HG02798 (cell line): ENCODE results near the gene RAB5B.

ENCODE experiments used
- ATAC-seq: cut with Tn5 transposase; IDR thresholded peaks from one replicate; pipeline ENCODE4 v1.9.1; 2021; ENCODE audit warnings: mild to moderate bottlenecking; ENCODE audit not compliant: unreplicated experiment, poor library complexity

RAB5B gene

DNA sequence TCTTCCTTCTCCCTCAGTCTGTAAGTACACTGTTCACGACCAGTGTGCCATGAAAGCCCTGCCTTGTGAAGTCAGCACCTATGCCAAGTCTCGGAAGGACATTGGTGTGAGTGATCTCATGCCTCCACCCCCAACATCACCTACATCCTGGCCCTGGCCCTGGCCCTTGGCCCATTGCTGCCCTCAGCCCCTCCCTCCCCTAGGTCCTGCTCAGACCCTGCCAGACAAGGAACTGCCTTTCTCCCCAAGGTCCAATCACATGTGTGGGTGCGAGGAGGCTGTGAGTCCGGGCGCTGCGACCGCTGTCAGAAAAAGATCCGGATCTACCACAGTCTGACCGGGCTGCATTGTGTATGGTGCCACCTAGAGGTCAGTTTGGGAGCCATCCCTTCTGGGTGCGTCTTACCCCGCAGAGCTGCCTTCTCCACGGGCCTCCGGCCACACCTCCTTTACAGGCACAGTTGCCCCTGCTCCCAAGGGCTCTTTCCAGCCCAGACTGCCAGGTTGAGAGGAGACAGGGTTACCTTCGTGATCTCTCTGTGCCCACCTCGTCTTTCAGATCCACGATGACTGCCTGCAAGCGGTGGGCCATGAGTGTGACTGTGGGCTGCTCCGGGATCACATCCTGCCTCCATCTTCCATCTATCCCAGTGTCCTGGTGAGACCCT, 33.7 kb upstream of the RAB5B start:
- peak; percentile 95 for ATAC-seq

DNA sequence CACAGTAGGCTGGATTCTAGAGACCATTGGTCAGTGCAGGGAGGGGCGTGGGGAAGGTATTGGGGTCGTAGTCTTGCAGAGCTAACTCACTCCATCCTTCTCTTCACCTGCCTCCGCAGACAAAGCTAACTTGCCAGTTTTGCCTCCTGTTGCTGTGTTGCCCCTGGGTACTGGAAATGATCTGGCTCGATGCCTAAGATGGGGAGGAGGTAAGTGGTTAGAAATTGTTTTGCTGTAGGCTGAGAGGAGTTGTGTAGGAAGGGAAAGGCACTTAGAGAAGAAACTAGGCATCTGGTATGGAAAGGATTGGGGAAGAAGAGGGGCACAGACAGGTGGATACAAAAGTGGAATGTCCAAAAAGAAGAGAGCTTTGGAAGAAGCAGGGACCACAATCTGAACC, 31.8 kb upstream of the RAB5B start:
- no peak for ATAC-seq

DNA sequence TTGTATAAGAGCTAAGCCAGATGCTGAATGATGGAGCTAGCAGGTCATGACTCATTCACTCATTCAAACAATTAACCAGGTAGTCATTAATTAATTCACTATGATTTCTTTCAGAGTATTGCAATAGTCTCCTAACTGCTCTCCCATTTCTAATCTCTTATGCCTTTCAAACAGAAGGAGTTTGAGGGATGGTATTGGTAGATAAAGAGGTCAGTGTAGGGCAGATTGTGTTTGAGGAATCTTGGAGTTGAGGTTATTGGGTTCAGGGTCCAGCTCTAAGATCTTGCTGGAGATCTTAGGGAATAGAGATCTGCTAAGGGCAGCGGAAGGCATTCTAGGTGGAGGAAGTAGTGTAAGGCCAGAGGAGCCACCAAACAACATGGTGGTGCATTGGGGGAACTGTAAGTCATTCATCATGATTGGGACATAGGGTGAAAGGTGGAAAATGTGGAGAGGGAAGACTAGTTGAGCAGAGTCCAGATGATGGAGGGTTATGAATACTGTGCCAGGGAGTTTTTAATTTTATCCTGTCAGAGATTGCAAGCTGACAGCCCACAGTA, 31.2 kb upstream of the RAB5B start:
- ATAC-seq = no peak

DNA sequence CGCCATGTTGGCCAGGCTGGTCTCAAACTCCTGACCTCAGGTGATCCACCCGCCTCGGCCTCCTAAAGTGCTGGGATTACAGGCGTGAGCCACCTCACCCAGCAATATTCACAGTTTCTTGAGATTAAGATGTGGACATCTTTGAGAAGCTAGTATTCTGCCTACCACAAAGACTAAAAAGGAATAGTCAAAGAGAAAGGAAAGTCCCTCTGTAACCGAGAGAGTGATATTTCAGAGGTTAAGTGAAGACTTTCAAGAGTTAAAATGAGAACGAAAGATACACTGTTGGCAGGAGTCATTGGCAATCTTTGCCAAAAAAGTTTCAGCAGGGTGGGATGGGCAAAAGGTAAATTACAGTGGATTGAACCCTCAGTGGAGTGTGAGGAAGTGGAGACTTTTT, 27.3 kb upstream of the RAB5B start:
- ATAC-seq = no peak

DNA sequence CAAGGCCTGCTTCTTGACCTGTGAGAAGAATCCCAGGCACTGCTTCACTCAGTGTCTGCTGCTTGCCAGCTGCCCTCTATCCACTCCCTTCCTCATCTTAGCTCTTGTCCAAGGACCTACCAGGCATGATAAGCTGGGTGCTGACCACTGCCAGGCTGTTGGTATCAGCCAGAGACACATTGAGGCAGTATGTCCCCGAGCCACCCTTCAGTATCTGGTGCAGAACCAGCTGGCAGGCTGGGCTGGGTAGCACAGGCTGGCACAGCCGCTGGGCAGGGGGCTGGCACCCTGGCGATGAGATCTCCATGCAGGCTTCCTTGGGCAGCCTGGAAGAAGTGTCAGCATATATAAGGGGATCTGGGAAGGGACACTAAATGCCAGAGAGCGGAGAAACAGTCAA, 18.5 kb upstream of the RAB5B start:
- ATAC-seq = no peak

DNA sequence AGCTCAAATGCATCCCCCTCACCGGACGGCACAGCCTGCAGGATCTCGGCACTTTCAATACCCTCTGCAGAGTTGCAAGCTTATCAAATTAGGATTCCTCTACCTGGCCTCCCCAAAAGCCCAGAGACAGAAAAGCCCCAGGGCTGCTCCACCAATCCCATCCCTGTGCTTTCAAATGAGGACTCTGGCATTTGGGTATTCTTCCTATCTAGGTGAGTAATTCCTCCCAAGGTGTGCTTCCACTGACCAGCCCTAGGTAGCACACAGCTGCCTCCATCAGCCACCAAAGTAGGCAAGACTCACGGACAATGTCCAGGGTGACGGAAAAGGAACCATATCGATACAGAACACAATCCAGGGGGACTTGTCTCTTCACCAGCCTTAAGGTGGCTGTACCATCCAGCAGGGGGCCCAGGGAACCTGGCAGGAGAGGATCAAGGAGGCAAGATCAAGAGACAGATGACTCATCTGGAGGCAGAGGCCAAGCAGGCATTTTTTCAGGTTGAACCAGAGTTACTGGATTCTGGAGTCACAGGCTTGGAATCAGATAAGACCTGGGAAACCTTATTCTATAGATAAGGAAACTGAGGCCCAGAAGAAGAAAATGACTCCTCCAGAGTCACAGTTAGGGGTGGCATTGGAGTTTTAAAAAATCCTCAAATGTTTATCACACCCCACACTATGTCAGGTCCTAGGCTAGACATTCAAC, 17.9 kb upstream of the RAB5B start:
- ATAC-seq = no peak

DNA sequence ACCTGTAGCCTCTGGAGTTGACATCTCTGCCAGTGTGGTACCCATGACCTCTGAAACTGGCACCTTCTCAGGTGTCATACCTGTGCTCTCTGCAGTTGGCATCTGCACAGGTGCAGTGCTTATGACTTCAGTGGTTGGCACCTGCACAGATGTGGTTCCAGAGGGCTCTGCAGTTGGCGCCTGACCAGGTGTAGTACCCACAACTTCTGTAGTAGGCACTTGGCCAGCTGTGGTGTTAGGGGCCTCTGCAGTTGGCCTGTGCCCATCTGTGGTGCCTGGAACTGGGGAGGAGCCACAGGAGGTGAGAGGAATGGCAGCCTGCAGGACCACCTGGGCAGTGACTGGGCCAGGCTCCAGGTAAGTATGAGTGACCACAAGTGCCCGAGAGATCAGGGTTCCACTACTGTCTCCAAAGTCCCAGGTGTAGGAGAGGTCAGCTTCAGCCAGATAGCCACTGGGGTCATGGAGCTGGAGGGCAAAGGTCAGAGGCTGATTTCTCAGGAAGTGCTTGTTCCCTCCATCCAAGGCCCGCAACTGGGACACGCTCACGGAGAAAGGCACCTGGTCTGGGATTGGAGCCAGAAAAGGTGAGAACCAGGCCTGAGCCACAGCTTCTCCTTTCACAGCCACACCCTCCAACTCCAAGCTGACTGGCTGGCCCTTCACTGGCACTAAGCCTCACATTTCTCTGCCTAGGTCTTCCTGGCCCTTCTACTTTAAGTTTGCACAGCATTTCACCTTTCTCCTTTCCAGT, 16.6 kb upstream of the RAB5B start:
- no peak for ATAC-seq

DNA sequence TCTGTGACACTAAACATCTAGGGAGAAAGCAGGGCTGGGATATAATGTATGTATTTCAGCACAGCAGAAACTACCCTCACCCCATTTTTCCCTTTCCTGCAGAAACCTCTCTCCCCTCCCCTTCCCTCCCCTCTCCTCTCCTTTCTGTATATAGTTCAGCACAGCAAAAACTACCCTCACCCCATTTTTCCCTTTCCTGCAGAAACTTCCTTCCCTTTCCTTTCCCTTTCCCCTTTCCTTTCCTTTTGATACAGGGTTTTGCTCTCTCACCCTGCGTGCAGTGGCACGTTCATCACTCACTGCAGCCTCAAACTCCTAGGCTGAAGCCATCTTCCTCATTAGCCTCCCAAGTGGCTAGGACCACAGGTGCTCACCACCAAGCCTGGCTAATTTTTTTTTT, 10.1 kb upstream of the RAB5B start:
- no peak for ATAC-seq

DNA sequence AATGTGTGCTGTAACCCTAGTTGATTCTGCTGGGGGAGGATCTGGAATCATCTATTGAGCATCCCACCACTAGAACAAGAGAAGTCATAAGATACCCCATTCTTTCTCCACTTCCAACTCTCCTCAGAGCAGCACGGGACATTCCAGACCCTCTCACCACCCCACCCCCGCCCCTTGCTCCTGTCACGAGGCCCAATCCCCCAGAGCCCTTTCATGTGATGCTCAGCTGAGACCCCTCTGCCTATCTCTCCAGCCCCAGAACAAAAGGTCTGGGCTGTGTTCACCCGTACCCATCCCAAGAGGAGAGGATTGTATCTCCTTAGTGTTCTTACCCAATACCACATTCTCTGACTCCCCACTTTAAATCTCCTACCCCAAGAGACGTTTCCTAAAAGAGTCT, 8.6 kb upstream of the RAB5B start:
- ATAC-seq = no peak

DNA sequence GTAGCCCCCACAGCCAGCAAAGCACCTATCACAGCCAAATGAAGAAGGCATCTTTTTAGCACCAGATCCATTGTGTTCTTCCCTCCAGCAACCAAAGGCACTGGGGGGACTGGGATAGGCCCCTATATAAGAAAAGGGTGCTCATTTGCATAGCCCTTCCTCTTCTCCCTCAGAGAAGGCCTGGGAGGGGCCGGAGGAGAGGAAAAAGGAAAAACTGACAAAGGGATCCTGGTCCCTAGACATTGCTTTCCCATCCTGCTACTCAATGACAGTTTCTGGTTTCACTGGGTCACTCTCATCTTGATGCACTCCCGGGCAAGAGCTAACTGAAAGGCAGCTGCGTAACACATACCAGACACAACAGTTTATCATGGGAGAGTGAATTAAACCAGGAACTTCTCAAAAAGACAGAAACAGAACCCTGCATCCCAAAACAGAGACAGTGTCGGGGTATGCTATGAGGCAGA, 7.9 kb upstream of the RAB5B start, which contains the start of gene PMEL:
Gene PMEL (minus strand): TSS at position 102 of the 467 bp plus-strand sequence. CDS start 31 bp downstream, at position 71.
- no peak for ATAC-seq

DNA sequence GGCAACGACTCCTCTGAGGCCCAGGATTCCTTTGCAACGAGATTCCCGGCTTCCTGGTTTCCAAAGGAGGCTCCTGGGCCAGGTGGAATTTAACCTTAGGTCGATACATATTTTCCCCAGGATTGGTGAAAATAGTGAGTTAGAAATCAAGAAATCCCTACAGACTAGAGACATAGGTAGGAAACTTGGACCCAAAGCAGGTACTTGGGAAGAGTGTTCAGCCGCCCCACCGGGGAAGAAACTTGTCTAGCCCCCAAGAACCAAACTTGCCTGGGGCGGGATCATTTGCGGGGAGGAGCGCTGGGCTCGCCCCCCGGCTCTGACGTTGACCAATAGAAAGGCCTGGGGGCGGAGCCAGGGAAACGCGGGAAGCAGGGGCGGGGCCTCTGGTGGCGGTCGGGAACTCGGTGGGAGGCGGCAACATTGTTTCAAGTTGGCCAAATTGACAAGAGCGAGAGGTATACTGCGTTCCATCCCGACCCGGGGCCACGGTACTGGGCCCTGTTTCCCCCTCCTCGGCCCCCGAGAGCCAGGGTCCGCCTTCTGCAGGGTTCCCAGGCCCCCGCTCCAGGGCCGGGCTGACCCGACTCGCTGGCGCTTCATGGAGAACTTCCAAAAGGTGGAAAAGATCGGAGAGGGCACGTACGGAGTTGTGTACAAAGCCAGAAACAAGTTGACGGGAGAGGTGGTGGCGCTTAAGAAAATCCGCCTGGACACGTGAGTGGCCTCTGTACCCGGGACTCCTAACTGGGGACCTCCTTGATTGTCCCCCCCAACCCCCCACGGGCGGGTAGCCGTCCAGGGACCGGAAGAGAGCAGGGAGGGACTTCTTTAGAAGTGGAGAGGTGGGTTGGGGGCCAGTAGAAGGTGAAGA, 7.2 kb upstream of the RAB5B start, which contains the start of gene CDK2:
Gene CDK2 (plus strand): TSS at position 423 of the 874 bp plus-strand sequence. CDS start 179 bp downstream, at position 602.
- peak; percentile 98 for ATAC-seq

DNA sequence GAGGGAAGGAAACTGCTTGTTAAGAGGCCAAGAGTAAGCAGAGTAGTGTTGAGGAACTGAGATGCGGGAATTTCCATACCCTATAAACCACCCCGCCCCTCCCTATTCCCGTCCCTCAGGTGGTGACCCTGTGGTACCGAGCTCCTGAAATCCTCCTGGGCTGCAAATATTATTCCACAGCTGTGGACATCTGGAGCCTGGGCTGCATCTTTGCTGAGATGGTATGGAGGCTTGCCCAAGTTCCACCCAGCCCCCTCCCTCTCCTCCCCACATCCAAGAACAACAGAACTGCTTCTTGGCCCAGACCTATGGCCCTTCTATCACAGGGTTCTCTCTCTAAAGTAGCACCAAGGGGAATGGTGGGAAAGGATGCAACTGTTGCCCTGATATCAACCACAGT, 4.5 kb upstream of the RAB5B start:
- ATAC-seq = no peak

DNA sequence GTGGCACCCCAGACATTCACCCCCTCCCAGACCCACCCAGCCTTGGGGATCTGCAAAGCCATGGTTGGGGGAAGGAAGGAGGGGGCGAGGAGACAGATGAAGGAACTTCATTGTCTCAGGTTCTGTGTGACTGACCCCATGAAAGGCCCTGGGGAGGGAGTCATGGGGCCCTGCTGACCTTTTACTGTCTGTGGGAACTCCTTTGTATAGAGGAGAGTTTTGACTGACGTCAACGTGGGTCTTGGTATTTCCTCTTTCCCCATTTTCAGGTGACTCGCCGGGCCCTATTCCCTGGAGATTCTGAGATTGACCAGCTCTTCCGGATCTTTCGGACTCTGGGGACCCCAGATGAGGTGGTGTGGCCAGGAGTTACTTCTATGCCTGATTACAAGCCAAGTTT, 3.1 kb upstream of the RAB5B start:
- no peak for ATAC-seq

DNA sequence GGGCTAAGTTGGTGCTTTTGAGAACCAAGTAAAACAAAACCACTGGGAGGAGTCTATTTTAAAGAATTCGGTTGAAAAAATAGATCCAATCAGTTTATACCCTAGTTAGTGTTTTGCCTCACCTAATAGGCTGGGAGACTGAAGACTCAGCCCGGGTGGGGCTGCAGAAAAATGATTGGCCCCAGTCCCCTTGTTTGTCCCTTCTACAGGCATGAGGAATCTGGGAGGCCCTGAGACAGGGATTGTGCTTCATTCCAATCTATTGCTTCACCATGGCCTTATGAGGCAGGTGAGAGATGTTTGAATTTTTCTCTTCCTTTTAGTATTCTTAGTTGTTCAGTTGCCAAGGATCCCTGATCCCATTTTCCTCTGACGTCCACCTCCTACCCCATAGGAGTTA, 1.8 kb upstream of the RAB5B start:
- ATAC-seq = no peak

DNA sequence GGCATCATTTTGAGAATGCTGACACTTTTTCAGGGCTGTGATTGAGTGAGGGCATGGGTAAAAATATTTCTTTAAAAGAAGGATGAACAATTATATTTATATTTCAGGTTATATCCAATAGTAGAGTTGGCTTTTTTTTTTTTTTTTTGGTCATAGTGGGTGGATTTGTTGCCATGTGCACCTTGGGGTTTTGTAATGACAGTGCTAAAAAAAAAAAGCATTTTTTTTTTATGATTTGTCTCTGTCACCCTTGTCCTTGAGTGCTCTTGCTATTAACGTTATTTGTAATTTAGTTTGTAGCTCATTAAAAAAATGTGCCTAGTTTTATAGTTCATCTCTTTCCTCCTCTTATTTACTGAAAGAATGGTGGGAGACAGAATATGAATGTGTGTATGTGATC, 1.4 kb upstream of the RAB5B start:
- no peak for ATAC-seq

DNA sequence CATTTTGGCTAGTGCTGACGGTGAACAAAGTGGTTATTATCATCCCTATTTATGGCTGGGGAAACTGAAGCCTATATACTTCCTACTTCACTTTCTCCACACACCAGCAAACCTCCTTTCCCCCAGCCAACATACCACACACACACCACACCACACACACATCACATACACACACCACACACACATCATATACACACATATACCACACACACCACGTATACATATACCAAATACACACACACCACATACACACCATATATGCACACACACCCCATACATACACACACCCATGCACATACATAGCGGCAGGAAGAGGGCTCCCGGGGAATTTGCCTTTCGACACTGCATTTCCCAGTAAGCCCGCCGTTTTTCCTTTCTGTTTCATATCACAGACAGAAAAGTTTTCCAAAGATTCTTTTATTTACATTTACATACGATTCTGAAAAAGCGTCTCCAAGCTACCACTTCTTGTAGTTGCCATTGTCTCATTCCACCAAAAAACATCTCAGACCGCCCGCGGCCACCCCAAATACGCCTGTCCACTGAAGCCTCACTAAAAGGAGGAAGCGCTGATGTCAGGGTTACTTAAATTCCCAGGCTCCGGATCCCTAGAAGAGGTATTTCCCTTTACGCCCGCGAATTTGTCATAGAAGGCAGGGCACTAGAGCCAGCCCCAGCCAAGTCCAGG, 823 bp upstream of the RAB5B start:
- ATAC-seq = no peak

DNA sequence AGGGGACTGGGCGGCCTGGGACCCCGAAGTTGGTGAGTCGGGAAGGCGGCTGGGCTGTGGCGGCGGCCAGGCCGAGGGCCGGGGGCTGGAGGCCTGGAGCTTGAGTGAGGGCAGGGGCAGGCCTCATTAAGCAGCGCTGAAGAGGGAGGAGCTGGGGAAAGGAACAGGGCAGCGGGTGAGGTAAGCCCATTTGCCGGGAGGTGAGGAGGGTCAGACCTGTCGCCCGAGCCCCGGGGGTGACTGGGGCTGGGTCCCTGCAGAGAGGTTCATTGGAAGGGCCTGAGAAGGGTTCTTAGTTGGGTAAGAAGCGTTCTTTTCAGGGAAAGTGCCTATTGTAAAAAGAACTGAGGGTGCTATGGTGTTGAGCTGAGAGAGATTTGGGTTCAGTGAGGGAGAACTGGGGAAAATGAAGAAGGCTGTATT, 441 bp downstream of the RAB5B start:
- peak; percentile 5 for ATAC-seq

DNA sequence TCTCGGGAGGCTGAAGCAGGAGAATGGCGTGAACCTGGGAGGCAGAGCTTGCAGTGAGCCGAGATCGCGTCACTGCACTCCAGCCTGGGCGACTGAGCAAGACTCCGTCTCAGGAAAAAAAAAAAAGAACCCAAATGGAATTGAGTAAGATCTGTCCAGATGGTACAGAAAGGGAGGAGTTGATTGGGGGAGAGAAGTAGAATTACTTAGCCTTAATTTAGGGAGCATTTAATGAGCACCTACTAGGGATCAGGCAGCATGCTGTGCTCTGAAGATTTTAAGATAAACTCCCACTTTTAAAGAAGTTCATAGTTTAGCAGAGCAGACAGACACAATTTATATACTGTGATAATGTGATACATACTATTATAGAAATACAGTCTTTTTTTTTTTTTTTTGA, 4.5 kb downstream of the RAB5B start:
- no peak for ATAC-seq

DNA sequence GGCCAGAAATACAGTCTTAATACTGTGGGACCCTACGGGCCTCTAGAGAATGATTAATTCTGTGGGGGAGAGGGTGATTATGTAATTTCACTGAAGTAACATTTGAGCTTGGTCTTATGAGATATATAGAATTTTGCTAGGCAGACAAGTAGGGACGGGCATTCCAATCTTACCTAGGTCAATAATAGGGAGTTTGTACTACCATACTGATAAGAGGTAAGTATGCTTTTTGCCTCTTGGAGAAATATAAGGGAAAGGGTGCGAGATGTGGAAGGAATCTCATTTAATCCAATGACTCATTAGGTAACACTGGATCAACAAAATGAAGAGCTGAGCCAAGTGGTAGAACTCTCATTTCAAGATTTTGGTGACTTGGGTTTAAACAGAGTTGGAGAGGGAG, 5.2 kb downstream of the RAB5B start:
- no peak for ATAC-seq
